Pulmonary artery endothelial cell (primary cell): ENCODE results near the gene C1QTNF12. TPM values are rescaled to one million over a fixed set of nuclear protein-coding genes. Genes with fewer than 3 reads are reported as not detected.

Source experiments
- DNase-seq: peaks from one replicate; pipeline ENCODE4 v3.0.0-alpha.2; 2011; ENCODE audit warnings: low read depth, low spot score
- total RNA-seq: library from RNA; depleted of rRNA; stranded (reverse); fragments of >200 nt; gene quantifications from 2 replicates; pipeline ENCODE4 v1.2.3, GENCODE V29; 2014

C1QTNF12 gene
- total RNA-seq, 1 donor from 2014 or later, result 0.33 TPM

GRCh38 chr1:1281533-1282321 is 35.2 kb upstream of the C1QTNF12 start:
- peak; percentile 33 for DNase-seq

GRCh38 chr1:1280782-1281481 is 34.4 kb upstream of the C1QTNF12 start:
- DNase-seq, result no peak

- no peak for DNase-seq
Observed at GRCh38 chr1:1279028-1279427, 32.5 kb upstream of the C1QTNF12 start.

GRCh38 chr1:1278620-1279019 is 32.1 kb upstream of the C1QTNF12 start:
- no peak for DNase-seq

- no peak for DNase-seq
Observed at GRCh38 chr1:1275836-1276235, 29.3 kb upstream of the C1QTNF12 start.

GRCh38 chr1:1274931-1275431 is 28.5 kb upstream of the C1QTNF12 start:
- no peak for DNase-seq

GRCh38 chr1:1274299-1274930 is 27.9 kb upstream of the C1QTNF12 start:
- DNase-seq, result no peak

- peak; percentile 76 for DNase-seq
Observed at GRCh38 chr1:1273512-1274298, 27.2 kb upstream of the C1QTNF12 start, which contains the start of gene UBE2J2. Gene UBE2J2 (minus strand): TSS chr1:1273854. CDS start chr1:1267992, 5,862 bp downstream.

- DNase-seq, result no peak
Observed at GRCh38 chr1:1273209-1273511, 26.6 kb upstream of the C1QTNF12 start.

GRCh38 chr1:1272341-1273208 is 26.1 kb upstream of the C1QTNF12 start:
- no peak for DNase-seq

- DNase-seq, result no peak
Observed at GRCh38 chr1:1270813-1271212, 24.3 kb upstream of the C1QTNF12 start.

GRCh38 chr1:1268284-1268682 is 21.8 kb upstream of the C1QTNF12 start:
- DNase-seq, result no peak

- DNase-seq, result no peak
Observed at GRCh38 chr1:1267488-1268283, 21.2 kb upstream of the C1QTNF12 start.

GRCh38 chr1:1264868-1265272 is 18.3 kb upstream of the C1QTNF12 start:
- no peak for DNase-seq

- no peak for DNase-seq
Observed at GRCh38 chr1:1264026-1264425, 17.5 kb upstream of the C1QTNF12 start.

- no peak for DNase-seq
Observed at GRCh38 chr1:1262758-1263157, 16.2 kb upstream of the C1QTNF12 start.

GRCh38 chr1:1262071-1262470 is 15.5 kb upstream of the C1QTNF12 start:
- no peak for DNase-seq

- DNase-seq, result no peak
Observed at GRCh38 chr1:1260843-1261560, 14.5 kb upstream of the C1QTNF12 start.
